NK-92 (cell line): Measurements from ENCODE around the gene SUV39H2.
"Not testable (repeated sequence)": the region's sequence is repeated elsewhere in the genome, so short reads cannot be mapped to it uniquely, and the experiment has no call there.

Experiments
- DNase-seq: peaks from one replicate; lab custom pipeline; 2025; ENCODE audit not compliant: unreplicated experiment; lab: John Stamatoyannopoulos, UW

SUV39H2 gene

DNA sequence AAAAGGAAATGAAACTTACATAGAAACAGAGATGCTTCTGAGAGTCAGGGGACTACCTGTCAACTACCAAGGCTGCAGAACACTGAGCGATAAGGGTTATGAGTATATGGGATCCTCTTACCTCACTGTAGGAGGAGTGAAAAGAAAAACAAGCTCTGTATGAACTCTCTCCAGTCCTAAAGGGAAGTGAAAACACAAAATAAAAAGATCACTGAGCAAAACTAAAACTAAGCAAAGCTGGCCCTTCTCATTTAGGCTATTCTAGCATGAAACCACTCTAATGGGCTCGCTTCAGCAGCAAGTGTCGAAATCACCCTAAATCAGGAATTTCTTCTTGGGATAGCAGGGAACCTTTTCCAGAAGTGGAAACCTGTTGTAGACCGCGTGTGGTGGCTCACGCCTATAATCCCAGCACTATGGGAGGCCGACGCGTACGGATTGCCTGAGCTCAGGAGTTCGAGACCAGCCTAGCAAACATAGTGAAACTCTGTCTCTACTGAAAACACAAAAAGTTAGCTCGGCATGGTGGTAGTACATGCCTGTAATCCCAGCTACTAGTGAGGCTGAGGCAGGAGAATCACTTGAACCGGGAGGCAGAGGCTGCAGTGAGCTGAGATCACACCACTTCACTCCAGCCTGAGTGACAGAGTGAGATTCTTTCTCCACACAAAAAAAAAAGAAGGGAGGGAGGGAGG is 48.2 kb downstream of the SUV39H2 start:
- DNase-seq: no peak

DNA sequence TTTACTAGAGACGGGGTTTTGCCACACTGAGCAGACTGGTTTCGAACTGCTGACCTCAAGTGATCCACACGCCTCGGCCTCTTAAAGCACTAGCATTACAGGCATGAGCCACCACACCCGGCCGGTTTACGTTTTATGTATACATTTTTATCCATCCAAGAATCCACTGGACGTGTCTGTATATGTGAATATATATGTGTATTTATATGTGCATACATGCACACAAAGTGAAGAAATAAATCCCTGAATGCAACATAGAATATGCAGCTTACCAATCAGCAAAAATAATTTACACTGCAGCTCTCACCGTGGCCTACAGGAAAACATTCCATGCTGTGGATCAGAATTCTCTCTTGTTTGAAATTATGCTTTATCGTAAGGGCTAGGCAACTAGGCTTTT is 51.9 kb downstream of the SUV39H2 start:
- DNase-seq: no peak

- no peak for DNase-seq
Measured at GRCh38 chr10:14936584-14936983, 57.9 kb downstream of the SUV39H2 start.

DNA sequence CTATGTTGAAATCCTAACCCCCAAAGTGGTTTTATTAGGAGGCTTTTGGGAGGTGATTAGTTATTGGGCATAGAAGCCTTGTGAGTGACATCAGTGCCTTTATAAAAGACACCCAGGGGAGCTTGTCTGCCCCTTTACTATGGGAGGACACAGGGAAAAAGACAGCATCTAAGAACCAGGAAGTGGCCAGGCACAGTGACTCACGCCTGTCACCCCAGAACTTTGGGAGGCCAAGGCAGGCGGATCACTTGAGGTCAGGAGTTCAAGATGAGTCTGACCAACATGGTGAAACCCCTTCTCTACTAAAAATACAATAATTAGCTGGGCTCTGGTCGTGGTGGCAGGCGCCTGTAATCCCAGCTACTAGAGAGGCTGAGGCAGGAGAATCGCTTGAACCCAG is 60.3 kb downstream of the SUV39H2 start:
- DNase-seq: not testable (repeated sequence)

DNA sequence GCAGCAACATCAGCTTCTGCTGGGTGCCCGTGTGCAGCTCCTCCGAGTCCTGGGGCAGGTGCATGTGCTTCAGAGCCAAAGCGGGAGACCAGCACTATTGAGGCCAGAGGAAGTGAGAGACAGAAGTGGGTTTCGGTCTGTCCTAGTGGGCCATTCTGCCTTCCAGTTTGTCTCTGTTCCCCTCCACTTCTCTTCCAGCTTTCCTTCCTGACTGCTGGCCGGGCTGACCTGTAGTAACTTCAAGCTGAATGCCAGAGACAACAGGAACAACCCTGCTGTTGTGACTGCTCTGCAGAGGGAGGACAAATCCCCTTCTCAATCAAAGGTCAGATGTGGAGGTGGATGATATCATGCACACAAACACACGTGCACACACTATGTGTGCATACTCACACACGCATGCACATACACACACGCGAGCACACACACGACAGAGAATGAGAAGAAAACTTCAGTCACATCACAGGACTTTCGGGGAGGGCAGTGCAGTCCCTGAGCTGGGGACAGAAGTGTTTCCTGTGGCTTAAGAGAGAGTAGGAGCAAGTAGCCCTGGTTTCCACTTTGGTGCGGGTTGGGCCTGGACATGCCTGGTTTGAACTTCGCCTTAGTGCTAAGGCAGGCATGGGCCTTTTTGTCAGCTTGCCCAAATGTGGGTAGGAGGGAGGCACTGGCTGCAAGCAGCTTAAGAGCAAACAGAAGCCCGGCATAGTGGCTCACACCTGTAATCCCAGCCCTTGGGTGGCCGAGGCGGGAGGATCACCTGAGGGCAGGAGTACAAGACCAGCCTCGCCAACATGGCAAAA is 63.7 kb downstream of the SUV39H2 start:
- DNase-seq: not testable (repeated sequence)

DNA sequence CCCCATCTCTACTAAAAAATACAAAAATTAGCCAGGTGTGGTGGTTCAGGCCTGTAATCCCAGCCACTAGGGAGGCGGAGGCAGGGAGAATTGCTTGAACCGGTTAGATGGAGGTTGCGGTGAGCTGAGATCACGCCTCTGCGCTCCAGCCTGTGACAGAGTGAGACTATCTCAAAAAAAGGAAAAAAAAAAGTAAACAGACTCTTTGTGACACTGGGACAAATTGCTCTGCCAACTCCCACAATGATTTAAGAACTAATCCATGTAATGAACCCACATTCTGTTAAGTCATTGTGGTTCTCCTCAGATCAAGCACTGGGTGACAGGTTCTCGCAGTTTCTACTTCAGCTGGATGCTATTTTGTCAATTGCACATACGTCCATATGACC is 64.3 kb downstream of the SUV39H2 start:
- DNase-seq: not testable (repeated sequence)

DNA sequence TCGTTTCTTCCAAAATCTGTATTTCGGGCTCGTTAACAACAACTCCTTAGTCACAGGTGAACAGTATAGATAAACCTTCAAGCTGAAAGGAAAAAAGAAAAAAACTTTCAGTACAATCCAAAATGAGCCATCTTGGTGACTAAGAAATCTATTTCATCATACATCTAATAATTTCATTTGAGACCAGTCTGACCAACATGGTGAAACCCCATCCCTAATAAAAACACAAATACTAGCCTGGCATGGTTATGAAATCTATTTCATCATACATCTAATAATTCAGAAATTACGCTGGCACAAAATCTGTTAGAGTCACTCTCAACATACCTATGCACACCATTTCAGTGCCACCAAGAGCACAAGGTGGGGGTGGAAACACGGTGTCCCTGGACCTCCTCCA is 66.4 kb downstream of the SUV39H2 start:
- no peak for DNase-seq

DNA sequence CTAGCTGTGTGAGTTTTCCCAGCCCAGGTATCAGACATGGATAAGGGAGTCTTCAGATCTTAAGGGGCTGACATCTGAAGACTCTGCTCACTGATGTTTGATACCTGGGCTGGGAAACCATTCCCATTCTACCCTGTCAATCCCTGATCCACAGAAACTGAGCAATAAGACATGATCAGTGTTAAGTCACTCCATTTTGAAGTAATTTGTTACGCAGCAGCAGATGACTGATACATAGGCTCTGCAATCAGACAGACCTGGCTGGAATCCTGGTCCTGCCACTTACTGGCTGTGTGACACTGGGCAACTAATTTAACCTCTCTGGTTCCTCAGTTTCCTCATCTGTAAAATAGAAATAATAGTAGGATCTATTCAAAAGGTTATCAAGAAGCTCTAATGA is 68.6 kb downstream of the SUV39H2 start:
- no peak for DNase-seq

DNA sequence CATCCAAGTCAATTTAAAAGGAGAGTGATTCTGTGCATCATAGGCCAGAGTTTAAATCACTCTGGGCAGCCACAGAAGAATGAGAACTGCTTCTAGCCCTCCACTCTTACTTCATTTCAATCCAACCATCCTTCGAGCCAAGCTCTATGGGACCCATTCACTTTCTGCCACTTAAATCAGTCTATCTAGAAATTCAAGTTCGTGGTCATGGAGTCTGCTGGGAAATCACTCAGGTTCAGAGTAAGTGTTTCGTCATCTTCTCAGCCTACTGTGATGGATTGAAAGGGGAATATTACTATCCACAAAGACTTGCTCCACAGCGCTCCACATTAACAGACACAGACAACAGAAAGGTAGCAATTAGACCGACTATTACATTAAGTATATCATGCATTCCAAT is 70.6 kb downstream of the SUV39H2 start:
- DNase-seq: no peak

DNA sequence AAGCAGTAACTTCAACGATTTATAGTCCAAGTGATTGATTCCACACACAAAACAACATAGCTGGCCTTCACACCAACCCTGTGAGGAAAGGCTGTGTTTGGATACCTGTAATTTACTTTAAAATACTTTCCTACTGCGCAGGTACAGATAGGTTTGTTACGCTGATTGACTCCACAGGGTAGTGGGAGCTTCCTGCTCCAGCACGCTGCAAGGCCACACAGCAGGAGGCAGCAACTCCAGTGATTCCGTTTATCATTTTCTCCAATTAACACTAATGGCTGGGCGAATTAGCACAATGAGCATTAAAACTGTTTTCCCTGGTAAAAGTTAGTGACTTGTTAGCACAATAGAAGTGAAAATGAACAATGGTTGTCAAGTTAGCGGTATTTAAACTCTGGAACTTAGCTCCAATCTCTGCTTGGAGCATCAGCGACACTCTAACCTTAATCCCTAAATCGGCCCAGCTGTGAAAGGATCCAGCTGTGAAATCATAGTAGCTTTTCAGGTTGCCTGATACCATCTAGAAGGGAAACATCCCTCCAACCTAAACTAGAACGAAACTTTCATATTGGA is 74.3 kb downstream of the SUV39H2 start:
- no peak for DNase-seq

DNA sequence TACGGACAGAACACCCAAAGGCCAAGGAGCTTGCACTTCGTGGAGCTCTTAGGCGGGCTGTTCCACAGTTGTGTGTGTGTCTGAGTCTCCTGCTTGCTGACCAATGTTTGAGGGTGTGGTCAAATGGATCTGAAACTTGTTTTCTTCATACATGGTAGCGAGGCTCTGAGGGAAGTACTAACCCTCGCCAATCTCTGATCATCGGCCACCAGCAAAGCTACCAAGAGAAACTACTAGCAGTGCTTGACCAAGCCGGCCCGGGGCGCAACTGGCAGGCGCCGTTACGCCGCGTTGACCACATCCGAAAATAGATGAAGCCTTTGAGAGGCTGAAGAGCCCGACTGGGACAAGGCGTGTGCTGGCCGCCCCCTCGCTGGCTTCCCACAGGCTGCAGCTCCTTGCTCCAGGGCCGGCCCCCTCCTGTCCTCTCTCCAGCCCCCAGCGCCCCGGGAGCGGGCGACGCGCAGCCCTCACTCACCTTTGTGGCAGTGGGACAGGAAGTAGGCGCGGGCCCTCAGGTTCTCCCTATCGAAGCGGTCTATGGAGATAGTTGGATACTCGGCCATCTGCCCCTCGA is 74.8 kb downstream of the SUV39H2 start:
- no peak for DNase-seq
